ENCODE data around the gene DGCR8.

The DGCR8 gene

DNA sequence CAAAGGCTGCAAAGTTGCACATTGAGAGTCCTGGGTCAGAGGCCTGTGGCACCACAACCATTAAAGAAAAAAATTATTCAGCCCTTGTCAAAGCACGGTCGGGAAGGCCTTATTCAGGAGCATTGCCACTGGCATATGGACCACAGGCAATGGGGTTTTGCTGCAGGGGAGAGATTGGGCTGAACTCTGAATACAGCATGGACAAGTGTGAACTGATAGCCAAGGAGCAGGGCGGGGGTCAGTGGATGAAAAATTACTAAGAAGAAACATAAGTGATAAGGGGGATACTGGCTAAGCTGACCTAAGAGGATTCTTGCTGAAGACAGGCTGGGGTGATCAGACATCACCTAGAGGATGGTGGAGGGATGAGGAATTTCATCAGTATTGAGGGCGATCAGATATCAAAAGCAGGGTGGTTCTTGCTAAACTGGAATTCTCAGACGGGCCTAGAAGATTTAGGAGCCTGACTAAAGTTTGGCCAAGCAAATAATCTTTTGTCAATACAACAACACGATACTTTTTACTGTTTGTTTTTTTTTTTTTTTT is 3.3 kb upstream of the DGCR8 start:
- no peak overlapping the region for H3K27ac ChIP-seq (ENCODE audit: low read length)
- peaks cover 3 to 10% of the 10 kb centered on the region in 2 donors for H3K4me1 ChIP-seq (ENCODE audit: control insufficient read depth in 1 of 2, insufficient read depth in 2 of 2, low read length in 2 of 2)
- H3K4me3 ChIP-seq (ENCODE audit: low read depth in 1 of 2, low read length in 2 of 2): no peak overlapping the region
- no peaks in the 10 kb centered on the region for H3K36me3 ChIP-seq (ENCODE audit: control insufficient read depth in 1 of 2, insufficient read depth in 2 of 2, low read length in 2 of 2)
- H3K27me3 ChIP-seq (ENCODE audit: low read depth, low read length): no peaks in the 10 kb centered on the region
- no peaks in the 10 kb centered on the region for H3K9me3 ChIP-seq (ENCODE audit: control insufficient read depth in 1 of 2, low read length in 2 of 2)

DNA sequence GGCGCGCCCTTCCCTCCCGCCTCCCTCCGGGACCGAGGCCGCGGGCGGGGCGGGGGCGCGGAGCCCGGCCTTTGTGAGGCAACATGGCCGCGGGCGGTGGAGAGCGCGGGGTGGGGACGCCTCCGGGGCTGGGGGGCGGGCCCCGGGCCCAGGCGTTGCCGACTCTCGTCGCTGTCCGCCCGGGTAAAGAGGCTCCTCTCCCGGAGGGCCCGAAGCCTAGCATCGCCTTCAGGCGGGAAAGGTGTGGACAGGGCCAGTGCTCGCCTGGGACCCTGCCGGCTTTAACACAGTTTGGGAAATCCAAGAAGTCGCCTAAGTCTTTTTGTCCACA is 369 bp downstream of the DGCR8 start:
- Histone ChIP-seq H3K9me3 (ENCODE audit: control insufficient read depth in 1 of 2, low read length in 2 of 2) (no peaks in the 10 kb centered on the region), H3K27me3 (ENCODE audit: low read depth, low read length) (no peaks in the 10 kb centered on the region), H3K27ac (ENCODE audit: low read length) (peak overlapping the region; percentile 93), H3K36me3 (ENCODE audit: control insufficient read depth in 1 of 2, insufficient read depth in 2 of 2, low read length in 2 of 2) (no peaks in the 10 kb centered on the region), H3K4me3 (ENCODE audit: low read depth in 1 of 2, low read length in 2 of 2) (peak overlapping the region; percentile 72 to 92), H3K4me1 (ENCODE audit: control insufficient read depth in 1 of 2, insufficient read depth in 2 of 2, low read length in 2 of 2) (peaks cover 3 to 40% of the 10 kb centered on the region in 2 donors)

GRCh38 chr22:20080776-20081654 is 974 bp downstream of the DGCR8 start:
- Histone ChIP-seq H3K9me3 (ENCODE audit: control insufficient read depth in 1 of 2, low read length in 2 of 2) (no peaks in the 10 kb centered on the region), H3K27me3 (ENCODE audit: low read depth, low read length) (no peaks in the 10 kb centered on the region), H3K36me3 (ENCODE audit: control insufficient read depth in 1 of 2, insufficient read depth in 2 of 2, low read length in 2 of 2) (peaks cover 2 to 5% of the 10 kb centered on the region in 2 donors), H3K4me3 (ENCODE audit: low read depth in 1 of 2, low read length in 2 of 2) (peak overlapping the region; percentile 72 to 92), H3K4me1 (ENCODE audit: control insufficient read depth in 1 of 2, insufficient read depth in 2 of 2, low read length in 2 of 2) (peaks cover 3 to 40% of the 10 kb centered on the region in 2 donors), H3K27ac (ENCODE audit: low read length) (peak overlapping the region; percentile 93)

- Histone ChIP-seq H3K9me3 (ENCODE audit: control insufficient read depth in 1 of 2, low read length in 2 of 2) (no peaks in the 10 kb centered on the region), H3K36me3 (ENCODE audit: control insufficient read depth in 1 of 2, insufficient read depth in 2 of 2, low read length in 2 of 2) (peaks cover 25 to 28% of the 10 kb centered on the region in 2 donors), H3K4me1 (ENCODE audit: control insufficient read depth in 1 of 2, insufficient read depth in 2 of 2, low read length in 2 of 2) (peaks cover 3 to 40% of the 10 kb centered on the region in 2 donors), H3K27ac (ENCODE audit: low read length) (no peak overlapping the region), H3K4me3 (ENCODE audit: low read depth in 1 of 2, low read length in 2 of 2) (no peak overlapping the region), H3K27me3 (ENCODE audit: low read depth, low read length) (no peaks in the 10 kb centered on the region)
These were observed 3.3 kb downstream of the DGCR8 start for GRCh38 chr22:20083157-20083890.

DNA sequence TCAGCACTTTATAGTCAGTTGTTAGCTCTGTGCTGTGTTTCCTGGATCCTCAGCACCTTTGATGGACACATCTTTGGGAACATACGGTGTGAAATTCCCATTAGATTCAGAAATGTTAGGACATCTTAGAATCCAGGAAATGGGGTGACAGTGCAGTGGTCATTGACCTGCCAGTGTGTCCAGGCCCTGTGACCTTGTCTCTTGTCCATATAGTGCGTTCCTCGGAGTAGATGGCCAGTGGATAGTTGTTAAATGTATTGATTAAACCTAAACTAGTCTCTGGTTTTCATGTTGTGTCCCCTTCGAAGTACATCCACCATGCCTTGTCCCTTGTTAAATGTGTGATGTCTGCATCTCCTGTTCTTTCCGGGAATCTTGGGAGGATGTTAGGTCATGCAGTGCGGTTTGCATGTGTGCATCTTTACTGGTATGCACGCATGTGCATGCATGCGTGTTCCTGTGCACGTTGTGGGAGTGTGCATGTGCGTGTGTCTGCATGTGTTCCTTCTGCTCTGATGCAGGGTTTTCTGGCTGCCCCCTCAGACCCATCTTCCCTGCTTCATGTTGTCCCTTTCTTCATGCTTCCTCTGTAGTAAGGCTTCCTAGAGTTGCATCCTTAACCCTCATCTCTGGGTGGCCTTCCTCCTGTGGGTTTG is 4.0 kb downstream of the DGCR8 start:
- H3K27ac ChIP-seq (ENCODE audit: low read length): no peak overlapping the region
- H3K4me3 ChIP-seq (ENCODE audit: low read depth in 1 of 2, low read length in 2 of 2): no peak overlapping the region
- no peaks in the 10 kb centered on the region for H3K27me3 ChIP-seq (ENCODE audit: low read depth, low read length)
- H3K9me3 ChIP-seq (ENCODE audit: control insufficient read depth in 1 of 2, low read length in 2 of 2): no peaks in the 10 kb centered on the region
- H3K4me1 ChIP-seq (ENCODE audit: control insufficient read depth in 1 of 2, insufficient read depth in 2 of 2, low read length in 2 of 2): peaks cover 3 to 40% of the 10 kb centered on the region in 2 donors
- peaks cover 32% of the 10 kb centered on the region in 2 donors for H3K36me3 ChIP-seq (ENCODE audit: control insufficient read depth in 1 of 2, insufficient read depth in 2 of 2, low read length in 2 of 2)

DNA sequence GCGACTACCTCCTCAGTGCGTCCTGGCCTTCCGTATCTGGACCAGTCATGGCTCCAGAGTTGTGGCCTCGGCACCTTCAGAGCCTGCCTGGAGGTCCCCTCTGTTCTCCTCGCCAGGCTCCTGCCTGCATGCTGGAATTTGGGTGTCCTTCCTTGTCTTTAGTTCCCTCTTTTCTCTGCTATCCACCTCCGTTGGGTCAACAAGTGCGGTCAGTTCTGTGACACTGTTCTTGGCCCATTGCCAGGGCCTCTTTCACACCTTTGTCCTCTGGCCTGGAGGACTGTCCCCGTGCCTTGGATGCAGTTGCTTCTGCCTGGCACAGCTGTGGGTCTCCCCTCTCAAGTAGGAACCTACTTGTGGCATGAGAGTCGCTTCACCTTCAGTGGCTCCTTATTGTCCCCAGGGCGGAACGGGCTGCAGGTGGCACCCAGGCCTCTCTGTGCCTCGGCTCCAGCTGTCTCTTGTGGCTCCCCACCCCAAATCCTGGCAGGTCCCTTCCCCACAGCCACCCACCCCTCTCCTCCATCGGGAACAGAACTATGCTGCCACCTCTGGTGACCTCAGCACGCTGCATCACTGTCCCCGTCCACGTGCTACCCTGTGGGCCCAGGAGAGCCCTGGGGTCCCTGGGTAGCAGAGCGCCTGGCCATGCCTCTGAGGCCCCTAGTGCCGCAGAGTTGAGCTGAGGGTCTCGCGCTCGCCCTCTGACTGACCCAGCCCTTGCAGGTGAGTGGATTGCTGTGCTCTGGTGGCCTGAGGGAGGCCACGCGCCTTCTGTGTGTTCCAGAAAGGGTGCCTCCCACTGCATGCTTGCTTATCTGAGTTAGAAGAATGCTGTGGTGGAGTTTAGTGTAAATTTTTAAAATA is 4.7 kb downstream of the DGCR8 start:
- Histone ChIP-seq H3K4me3 (ENCODE audit: low read depth in 1 of 2, low read length in 2 of 2) (no peak overlapping the region), H3K27ac (ENCODE audit: low read length) (no peak overlapping the region), H3K36me3 (ENCODE audit: control insufficient read depth in 1 of 2, insufficient read depth in 2 of 2, low read length in 2 of 2) (peaks cover 39 to 40% of the 10 kb centered on the region in 2 donors), H3K27me3 (ENCODE audit: low read depth, low read length) (no peaks in the 10 kb centered on the region), H3K9me3 (ENCODE audit: control insufficient read depth in 1 of 2, low read length in 2 of 2) (no peaks in the 10 kb centered on the region), H3K4me1 (ENCODE audit: control insufficient read depth in 1 of 2, insufficient read depth in 2 of 2, low read length in 2 of 2) (peaks cover 3 to 40% of the 10 kb centered on the region in 2 donors)

DNA sequence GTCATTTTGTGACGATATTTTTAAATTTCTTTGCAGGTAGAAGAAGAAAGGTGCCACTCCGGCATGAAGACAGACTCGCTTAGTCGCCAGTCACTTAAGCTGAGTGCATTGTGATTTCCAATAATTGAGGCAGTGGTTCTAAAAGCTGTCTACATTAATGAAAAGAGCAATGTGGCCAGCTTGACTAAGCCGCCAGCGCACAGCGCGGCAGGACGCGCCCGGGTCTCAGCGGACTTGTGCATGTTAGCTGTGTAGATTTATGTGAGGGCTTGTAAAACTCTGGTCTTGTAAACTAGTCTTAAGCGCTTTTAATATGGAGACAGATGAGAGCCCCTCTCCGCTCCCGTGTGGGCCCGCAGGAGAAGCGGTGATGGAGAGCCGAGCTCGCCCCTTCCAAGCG is 5.6 kb downstream of the DGCR8 start:
- Histone ChIP-seq H3K4me1 (ENCODE audit: control insufficient read depth in 1 of 2, insufficient read depth in 2 of 2, low read length in 2 of 2) (peaks cover 3 to 40% of the 10 kb centered on the region in 2 donors), H3K27ac (ENCODE audit: low read length) (no peak overlapping the region), H3K27me3 (ENCODE audit: low read depth, low read length) (no peaks in the 10 kb centered on the region), H3K4me3 (ENCODE audit: low read depth in 1 of 2, low read length in 2 of 2) (no peak overlapping the region), H3K36me3 (ENCODE audit: control insufficient read depth in 1 of 2, insufficient read depth in 2 of 2, low read length in 2 of 2) (peaks cover 48 to 49% of the 10 kb centered on the region in 2 donors), H3K9me3 (ENCODE audit: control insufficient read depth in 1 of 2, low read length in 2 of 2) (no peaks in the 10 kb centered on the region)

DNA sequence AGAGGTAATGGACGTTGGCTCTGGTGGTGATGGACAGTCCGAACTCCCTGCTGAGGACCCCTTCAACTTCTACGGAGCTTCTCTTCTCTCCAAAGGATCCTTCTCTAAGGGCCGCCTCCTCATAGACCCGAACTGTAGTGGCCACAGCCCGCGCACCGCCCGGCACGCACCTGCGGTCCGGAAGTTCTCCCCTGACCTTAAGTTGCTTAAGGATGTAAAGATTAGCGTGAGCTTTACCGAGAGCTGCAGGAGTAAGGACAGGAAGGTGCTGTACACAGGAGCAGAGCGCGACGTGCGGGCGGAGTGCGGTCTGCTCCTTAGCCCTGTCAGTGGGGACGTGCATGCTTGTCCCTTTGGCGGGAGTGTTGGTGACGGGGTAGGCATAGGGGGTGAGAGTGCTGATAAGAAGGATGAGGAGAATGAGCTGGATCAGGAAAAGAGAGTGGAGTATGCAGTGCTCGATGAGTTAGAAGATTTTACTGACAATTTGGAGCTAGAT is 6.1 kb downstream of the DGCR8 start:
- Histone ChIP-seq H3K4me1 (ENCODE audit: control insufficient read depth in 1 of 2, insufficient read depth in 2 of 2, low read length in 2 of 2) (peaks cover 3 to 35% of the 10 kb centered on the region in 2 donors), H3K27me3 (ENCODE audit: low read depth, low read length) (no peaks in the 10 kb centered on the region), H3K4me3 (ENCODE audit: low read depth in 1 of 2, low read length in 2 of 2) (no peak overlapping the region), H3K27ac (ENCODE audit: low read length) (no peak overlapping the region), H3K36me3 (ENCODE audit: control insufficient read depth in 1 of 2, insufficient read depth in 2 of 2, low read length in 2 of 2) (peaks cover 53 to 54% of the 10 kb centered on the region in 2 donors), H3K9me3 (ENCODE audit: control insufficient read depth in 1 of 2, low read length in 2 of 2) (no peaks in the 10 kb centered on the region)

GRCh38 chr22:20086763-20087162 is 6.7 kb downstream of the DGCR8 start:
- H3K4me3 ChIP-seq (ENCODE audit: low read depth in 1 of 2, low read length in 2 of 2): no peak overlapping the region
- H3K27me3 ChIP-seq (ENCODE audit: low read depth, low read length): no peaks in the 10 kb centered on the region
- H3K4me1 ChIP-seq (ENCODE audit: control insufficient read depth in 1 of 2, insufficient read depth in 2 of 2, low read length in 2 of 2): peaks cover under 1 to 29% of the 10 kb centered on the region in 2 donors
- H3K36me3 ChIP-seq (ENCODE audit: control insufficient read depth in 1 of 2, insufficient read depth in 2 of 2, low read length in 2 of 2): peaks cover 59% of the 10 kb centered on the region in 2 donors
- no peak overlapping the region for H3K27ac ChIP-seq (ENCODE audit: low read length)
- no peaks in the 10 kb centered on the region for H3K9me3 ChIP-seq (ENCODE audit: control insufficient read depth in 1 of 2, low read length in 2 of 2)
